ENCODE results near the gene PCCB.

GRCh38 chr3:136237103-136237502, 13.0 kb upstream of the PCCB start:
- TF ChIP-seq, protein P1, sequence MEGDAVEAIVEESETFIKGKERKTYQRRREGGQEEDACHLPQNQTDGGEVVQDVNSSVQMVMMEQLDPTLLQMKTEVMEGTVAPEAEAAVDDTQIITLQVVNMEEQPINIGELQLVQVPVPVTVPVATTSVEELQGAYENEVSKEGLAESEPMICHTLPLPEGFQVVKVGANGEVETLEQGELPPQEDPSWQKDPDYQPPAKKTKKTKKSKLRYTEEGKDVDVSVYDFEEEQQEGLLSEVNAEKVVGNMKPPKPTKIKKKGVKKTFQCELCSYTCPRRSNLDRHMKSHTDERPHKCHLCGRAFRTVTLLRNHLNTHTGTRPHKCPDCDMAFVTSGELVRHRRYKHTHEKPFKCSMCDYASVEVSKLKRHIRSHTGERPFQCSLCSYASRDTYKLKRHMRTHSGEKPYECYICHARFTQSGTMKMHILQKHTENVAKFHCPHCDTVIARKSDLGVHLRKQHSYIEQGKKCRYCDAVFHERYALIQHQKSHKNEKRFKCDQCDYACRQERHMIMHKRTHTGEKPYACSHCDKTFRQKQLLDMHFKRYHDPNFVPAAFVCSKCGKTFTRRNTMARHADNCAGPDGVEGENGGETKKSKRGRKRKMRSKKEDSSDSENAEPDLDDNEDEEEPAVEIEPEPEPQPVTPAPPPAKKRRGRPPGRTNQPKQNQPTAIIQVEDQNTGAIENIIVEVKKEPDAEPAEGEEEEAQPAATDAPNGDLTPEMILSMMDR (conservative IDR thresholded peaks at IDR 0.05) = no peak
- no peak for TF ChIP-seq EZH2 (IDR thresholded peaks at IDR 0.05; ENCODE audit: low read depth)

All from PC-9 (cell line).